ENCODE measurements around the gene HIC1.

Gene HIC1

GRCh38 chr17:2025622-2026309, 29.1 kb upstream of the HIC1 start:
- DNase-seq, result peak; percentile 68

- no peak for DNase-seq
These were observed 27.2 kb upstream of the HIC1 start for GRCh38 chr17:2027528-2028233.

- no peak for DNase-seq
These were observed 26.7 kb upstream of the HIC1 start for GRCh38 chr17:2028234-2028614.

- no peak for DNase-seq
These were observed 26.2 kb upstream of the HIC1 start for GRCh38 chr17:2028737-2029136.

GRCh38 chr17:2029911-2030778, 24.8 kb upstream of the HIC1 start, which contains the start of gene DPH1:
DPH1 (plus strand) TSS chr17:2030153; CDS start chr17:2030170, 17 bp downstream.
- DNase-seq, result peak; percentile 59

GRCh38 chr17:2030779-2031163, 24.1 kb upstream of the HIC1 start:
- no peak for DNase-seq

- no peak for DNase-seq
These were observed 21.8 kb upstream of the HIC1 start for GRCh38 chr17:2033153-2033552.

GRCh38 chr17:2034157-2034556, 20.7 kb upstream of the HIC1 start:
- no peak for DNase-seq

GRCh38 chr17:2034806-2035540, 19.9 kb upstream of the HIC1 start:
- no peak for DNase-seq

GRCh38 chr17:2035541-2036488, 19.1 kb upstream of the HIC1 start:
- DNase-seq, result no peak

- no peak for DNase-seq
These were observed 17.7 kb upstream of the HIC1 start for GRCh38 chr17:2037155-2037554.

GRCh38 chr17:2040219-2040827, 14.6 kb upstream of the HIC1 start:
- DNase-seq, result no peak

GRCh38 chr17:2040942-2041560, 13.9 kb upstream of the HIC1 start:
- DNase-seq, result no peak

GRCh38 chr17:2041561-2042389, 13.1 kb upstream of the HIC1 start, which contains the start of gene OVCA2:
OVCA2 (plus strand) TSS chr17:2042022; CDS start chr17:2042048, 26 bp downstream.
- DNase-seq, result peak; percentile 89

GRCh38 chr17:2042390-2042847, 12.5 kb upstream of the HIC1 start:
- DNase-seq, result peak; percentile 29

GRCh38 chr17:2042933-2043332, 12.0 kb upstream of the HIC1 start:
- no peak for DNase-seq

GRCh38 chr17:2043785-2044184, 11.1 kb upstream of the HIC1 start:
- no peak for DNase-seq

- DNase-seq, result no peak
These were observed 10.5 kb upstream of the HIC1 start for GRCh38 chr17:2044263-2044894.

GRCh38 chr17:2047590-2047989, 7.3 kb upstream of the HIC1 start:
- DNase-seq, result no peak

Data from NCI-H1092 treated with DMSO at 0.1 percent for 48 hours (cell line).